NCI-H1092 treated with DMSO at 0.1 percent for 48 hours (cell line): Measurements from ENCODE around the gene CERS4.
"Not testable (repeated sequence)": the region's sequence is repeated elsewhere in the genome, so short reads cannot be mapped to it uniquely, and the experiment has no call there.

Experiments used
- DNase-seq: peaks from one replicate; lab custom pipeline; 2025; lab: John Stamatoyannopoulos, UW

Gene CERS4

GRCh38 chr19:8208922-8209461 is at the start of gene CERS4:
CERS4 (plus strand) TSS chr19:8209370; CDS start chr19:8251077, 41,707 bp downstream.
- DNase-seq, result peak; percentile 47

DNA sequence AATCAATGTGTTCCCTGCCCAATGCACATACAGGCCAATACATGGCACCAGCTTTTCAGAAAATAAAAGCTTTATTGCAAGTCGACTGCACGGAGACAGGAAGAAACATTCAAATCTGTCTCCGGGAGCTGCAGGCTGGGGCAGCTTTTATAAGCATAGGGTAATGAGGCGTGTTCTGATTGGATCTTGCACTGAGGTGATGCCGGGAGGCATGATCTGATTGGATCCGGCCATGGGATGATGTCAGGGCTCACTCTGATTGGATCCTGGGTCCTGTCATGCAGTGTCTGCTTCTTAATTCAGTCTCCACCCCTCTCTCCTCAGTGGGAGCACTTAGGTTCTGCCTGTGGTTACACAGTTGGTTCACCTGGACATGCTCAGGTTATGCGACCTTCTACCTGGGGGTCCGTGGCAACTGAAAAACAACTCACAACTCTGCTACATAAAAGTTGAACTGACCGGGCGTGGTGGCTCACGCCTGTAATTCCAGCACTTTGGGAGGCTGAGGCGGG is 48.0 kb upstream of the CERS4 start:
- DNase-seq, result no peak

DNA sequence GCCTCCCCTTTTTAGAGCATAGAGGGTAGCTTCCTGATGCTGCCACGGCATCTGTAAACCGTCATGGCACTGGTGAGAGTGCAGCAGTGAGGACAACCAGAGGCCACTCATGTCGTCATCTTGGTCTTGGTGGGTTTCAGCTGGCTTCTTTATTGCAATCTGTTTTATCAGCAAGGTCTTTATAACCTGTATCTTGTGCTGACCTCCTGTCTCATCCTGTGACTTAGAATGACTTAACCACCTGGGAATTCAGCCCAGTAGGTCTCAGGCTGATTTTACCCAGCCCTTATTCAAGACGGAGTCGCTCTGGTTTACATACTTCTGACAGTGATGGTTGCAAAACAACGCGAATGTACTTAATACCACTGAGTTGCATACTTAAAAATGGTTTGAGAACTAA is 45.4 kb upstream of the CERS4 start:
- DNase-seq, result no peak

GRCh38 chr19:8167985-8168384 is 41.2 kb upstream of the CERS4 start:
- DNase-seq, result no peak

DNA sequence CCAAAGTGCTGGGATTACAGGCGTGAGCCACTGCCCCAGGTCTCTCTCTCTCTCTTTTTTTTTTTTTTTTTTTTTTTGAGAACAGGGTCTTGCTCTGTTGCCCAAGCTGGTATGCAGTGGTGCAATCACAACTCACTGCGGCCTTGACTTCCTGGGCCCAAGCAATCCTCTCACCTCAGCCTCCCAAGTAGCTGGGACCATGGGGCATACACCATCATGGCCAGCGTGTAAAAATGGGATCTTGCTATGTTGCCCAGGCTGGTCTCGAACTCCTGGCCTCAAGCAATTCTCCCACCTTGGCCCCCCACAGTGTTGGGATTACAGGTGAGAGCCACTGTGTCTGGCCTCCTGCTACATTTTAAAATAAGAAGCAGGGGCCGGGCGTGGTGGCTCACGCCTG is 40.6 kb upstream of the CERS4 start:
- DNase-seq, result no peak

DNA sequence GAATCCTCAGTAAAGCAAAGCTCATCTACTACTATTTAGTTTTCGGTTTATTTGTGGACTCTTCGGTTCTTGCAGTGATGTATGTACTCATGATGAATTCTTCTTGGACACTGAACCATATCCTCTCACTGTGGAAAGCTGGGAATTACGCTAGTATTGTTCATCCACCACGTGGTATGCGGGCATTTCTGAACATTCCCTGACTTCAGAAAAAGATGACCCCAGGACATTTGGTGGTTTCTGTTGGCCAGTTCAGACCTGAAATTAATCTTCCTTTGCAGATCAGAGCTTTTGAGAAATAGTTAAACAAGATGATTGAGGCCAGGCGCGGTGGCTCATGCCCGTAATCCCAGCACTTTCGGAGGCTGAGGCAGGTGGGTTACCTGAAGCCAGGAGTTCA is 34.5 kb upstream of the CERS4 start:
- no peak for DNase-seq

DNA sequence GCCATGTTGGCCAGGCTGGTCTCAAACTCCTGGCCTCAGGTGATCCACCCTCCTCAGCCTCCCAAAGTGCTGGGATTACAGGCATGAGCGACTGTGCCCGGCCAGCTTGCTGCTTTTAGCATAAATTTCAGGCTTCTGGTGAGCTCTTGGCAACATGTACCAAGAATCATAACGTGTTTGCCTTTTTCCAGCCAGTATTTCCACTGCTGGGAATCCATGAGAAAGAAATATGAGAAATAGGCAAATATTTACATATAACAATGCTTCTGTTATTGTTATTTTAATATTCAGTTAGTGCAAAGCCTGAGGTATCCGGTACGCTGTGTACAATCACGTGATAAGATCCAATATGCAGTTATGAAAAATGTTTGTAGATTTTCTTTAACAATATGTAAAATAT is 29.2 kb upstream of the CERS4 start:
- no peak for DNase-seq

DNA sequence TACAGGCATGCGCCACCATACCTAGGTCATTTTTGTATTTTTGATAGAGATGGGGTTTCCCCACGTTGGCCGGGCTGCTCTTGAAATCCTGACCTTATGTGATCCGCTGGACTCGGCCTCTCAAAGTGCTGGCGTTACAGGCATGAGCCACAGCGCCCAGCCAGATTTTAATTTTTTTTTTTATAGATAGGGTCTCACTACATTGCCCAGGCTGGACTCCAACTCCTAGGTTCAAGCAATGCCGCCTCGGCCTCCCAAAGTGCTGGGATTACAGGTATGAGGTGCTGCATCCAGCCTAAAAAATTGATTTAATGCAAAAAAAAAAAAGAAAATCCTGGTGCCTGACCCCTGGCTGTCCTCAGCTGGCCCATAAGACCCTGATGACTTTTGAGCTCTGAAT is 24.9 kb upstream of the CERS4 start:
- no peak for DNase-seq

GRCh38 chr19:8185343-8186068 is 23.7 kb upstream of the CERS4 start:
- DNase-seq, result no peak

DNA sequence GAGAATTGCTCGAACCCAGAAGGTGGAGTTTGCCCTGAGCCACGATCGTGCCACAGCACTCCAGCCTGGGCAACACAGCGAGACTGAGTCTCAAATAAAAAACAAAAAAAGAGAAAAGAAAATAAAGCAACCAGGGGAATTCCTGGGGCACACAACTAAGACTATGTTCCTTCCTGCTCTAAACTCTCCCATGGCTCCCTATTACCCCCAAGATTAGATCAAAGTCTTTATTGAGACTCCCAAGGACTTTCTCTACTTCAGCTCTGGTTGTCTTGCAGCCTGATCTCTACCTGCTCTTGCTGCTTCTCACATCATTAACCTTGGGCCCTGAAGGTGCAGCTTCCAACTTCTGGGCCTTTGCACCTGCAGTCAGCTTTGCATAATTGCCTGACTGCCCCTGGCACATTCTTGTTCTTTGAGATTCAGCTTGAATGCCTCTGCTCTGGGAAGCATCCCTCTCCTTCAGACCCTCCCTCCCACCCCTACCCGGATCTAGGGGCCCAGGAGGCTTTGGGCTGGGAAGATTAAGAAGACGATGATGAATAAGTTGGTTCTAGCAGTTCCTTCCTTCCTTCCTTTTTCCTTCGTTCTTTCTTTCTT is 16.8 kb upstream of the CERS4 start:
- DNase-seq, result no peak

- DNase-seq, result no peak
These were observed 14.5 kb upstream of the CERS4 start for GRCh38 chr19:8194528-8195267.

GRCh38 chr19:8196271-8196927 is 12.8 kb upstream of the CERS4 start:
- DNase-seq, result no peak

DNA sequence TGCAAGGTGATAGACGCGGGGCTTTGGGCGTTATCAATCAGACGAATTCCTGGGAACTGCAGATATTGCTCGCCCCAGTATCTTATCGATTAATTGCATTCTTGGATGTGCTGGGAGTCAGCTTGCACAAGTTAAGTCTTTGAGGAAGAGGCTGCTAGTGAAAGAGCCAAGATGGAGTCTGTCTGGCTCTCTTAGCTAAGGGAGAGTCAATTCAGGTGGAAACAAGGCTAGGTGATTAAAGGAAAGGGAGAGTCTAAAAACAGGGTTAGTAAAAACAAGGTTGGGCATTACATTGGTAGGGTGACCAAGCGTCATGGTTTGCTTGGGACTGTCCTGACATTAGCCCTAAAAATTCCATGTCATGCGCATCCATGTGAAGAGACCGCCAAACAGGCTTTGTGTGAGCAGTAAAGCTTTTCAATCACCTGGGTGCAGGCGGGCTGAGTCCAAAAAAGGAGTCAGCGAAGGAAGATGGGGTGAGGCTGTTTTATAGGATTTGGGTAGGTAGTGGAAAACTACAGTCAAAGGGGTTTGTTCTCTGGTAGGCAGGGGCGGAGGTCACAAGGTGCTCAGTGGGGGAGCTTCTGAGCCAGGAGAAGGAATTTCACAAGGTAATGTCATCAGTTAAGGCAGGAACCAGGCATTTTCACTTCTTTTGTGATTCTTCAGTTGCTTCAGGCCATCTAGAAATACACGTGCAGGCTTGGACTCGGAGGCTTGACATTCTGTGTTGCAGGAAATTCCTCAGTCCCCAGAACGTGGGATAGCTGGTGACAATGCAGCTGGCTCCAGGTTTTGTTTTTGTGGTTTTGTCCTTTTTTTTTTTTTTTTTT is 5.7 kb upstream of the CERS4 start:
- not testable (repeated sequence) for DNase-seq

GRCh38 chr19:8204961-8205360 is 4.2 kb upstream of the CERS4 start:
- DNase-seq, result peak; percentile 22

DNA sequence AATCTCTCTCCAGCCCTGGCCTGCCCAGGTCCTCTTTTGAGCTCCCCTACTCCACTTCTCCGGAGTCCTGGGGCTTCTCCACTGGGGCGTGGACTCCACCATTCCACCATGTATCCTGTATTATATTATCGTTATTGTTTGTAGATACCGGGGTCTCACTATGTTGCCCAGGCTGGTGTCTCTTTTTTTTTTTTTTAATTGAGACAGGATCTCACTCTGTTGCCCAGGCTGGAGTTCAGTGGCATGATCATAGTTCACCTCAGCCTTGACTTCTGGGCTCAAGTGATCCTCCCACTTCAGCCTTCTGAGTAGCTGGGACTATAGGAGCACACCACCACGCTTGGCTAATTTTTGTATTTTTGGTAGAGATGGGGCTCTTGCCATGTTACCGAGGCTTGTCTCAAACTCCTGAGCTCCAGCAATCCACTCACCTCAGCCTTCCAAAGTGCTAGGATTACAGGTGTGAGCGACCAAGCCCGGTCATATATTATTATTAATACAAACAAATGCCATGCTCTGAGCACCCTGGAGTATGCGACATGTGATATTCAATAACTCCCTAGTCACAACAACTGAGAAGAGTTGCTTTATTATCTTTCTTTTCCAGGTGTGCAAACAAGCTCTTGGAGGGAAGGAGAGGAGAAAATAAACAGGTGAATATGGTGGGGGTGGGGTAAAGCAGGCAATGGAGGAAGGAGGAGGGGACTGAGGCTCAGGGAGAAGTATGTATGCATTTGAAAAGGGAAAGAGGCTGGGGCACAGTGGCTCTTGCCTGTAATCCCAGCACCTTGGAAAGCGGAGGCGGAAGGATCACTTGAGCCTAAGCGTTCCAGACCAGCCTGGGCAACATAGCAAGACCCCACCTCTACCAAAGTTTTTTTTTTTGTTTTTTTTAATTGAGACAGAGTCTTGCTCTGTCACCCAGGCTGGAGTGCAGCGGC is 2.8 kb upstream of the CERS4 start:
- peak; percentile 53 for DNase-seq

GRCh38 chr19:8207326-8207725 is 1.8 kb upstream of the CERS4 start:
- not testable (repeated sequence) for DNase-seq

GRCh38 chr19:8208119-8208921 is 850 bp upstream of the CERS4 start:
- DNase-seq, result no peak

DNA sequence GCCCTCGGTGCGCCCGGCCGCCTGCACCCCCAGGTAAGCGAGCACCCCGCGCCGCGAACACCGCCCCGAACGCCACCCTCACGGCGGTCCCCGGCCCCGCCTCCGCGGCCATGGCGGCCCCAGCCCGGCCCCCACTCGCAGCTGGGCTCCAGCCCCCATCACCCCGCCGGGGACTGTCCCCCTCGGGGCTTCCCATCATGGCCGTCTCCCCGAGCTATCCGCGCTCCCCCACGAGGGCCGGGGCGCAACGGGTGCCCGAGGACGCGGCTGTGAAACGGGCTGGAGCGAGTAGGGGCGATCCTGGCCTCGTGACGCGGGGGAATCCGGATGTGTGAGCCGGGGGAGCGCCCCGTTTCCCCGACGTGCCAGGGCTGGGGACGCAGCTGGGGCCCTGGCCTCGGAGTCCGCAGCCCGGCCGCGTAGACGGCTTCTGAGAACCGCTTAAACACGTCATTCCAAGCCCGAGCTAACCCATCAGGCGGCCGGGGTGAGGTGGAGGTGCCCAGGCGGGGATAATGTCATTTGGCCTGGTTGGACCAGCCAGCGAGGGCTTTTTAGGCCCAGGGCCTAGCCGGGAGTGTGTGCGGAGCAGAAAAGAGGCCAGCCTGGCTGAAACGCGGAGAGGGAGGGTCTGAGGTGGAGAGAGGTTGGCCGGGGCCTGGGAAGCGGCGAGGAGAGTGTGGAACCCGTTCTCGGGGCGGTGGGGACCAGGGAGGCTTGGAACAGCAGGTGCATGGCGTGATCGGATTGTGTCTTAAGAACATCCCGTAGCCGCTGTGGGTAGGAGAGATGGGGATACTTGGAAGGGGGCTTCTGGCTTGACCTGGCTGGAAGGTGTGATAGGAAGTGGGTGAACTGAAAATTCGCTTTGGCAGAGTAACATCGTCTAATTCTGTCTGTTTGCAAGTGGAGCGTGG is 550 bp downstream of the CERS4 start:
- DNase-seq, result peak; percentile 39
